Progenitor cell of endocrine pancreas (in vitro differentiated cells): Measurements from ENCODE around the gene CNNM3. TPM values are rescaled to one million over a fixed set of nuclear protein-coding genes. Genes with fewer than 3 reads are reported as not detected.

Experiments
- DNase-seq: peaks from one replicate; pipeline ENCODE4 v3.0.0; 2021; ENCODE audit warnings: low spot score; ENCODE audit not compliant: unreplicated experiment
- H3K27ac Mint-ChIP-seq: 2 replicates; pipeline ENCODE4 v1.8.0; 2021; ENCODE audit warnings: mild to moderate bottlenecking, moderate library complexity, mixed read lengths
- H3K27me3 Mint-ChIP-seq: 2 replicates; pipeline ENCODE4 v1.8.0; 2021; ENCODE audit warnings: mixed read lengths
- H3K36me3 Mint-ChIP-seq: 2 replicates; pipeline ENCODE4 v1.8.0; 2022; ENCODE audit warnings: mixed read lengths; ENCODE audit not compliant: insufficient read depth
- H3K4me1 Mint-ChIP-seq: 2 replicates; pipeline ENCODE4 v1.8.0; 2021; ENCODE audit warnings: low read depth, mixed read lengths
- H3K4me3 Mint-ChIP-seq: 2 replicates; pipeline ENCODE4 v1.8.0; 2021; ENCODE audit warnings: low read depth, mild to moderate bottlenecking, moderate library complexity, mixed read lengths
- H3K9me3 Mint-ChIP-seq: 2 replicates; pipeline ENCODE4 v1.8.0; 2021; ENCODE audit warnings: low read depth, mixed read lengths
- CTCF ChIP-seq: fragments of 200-600 bp; sonication (generic); IDR thresholded peaks from one replicate; pipeline ENCODE4 v1.5.0; 2021; ENCODE audit warnings: antibody characterized with exemption, mild to moderate bottlenecking; ENCODE audit not compliant: unreplicated experiment
- total RNA-seq: library from RNA; stranded (reverse); gene quantifications from 2 replicates; pipeline ENCODE4 v1.2.1, GENCODE V29; 2021

CNNM3 gene
- total RNA-seq, 1 donor from 2014 or later = 54.0 TPM

GRCh38 chr2:96874198-96874831 lies 58.2 kb downstream of the CNNM3 start:
- Mint-ChIP-seq H3K4me3 (no peak overlapping the region), H3K27ac (no peak overlapping the region), H3K9me3 (no peaks in the 10 kb centered on the region), H3K27me3 (peaks cover 22% of the 10 kb centered on the region), H3K36me3 (no peaks in the 10 kb centered on the region), H3K4me1 (peaks cover 10% of the 10 kb centered on the region)
- DNase-seq = no peak
- no peak for TF ChIP-seq CTCF

- no peak overlapping the region for H3K27ac Mint-ChIP-seq
- peaks cover 8% of the 10 kb centered on the region for H3K4me1 Mint-ChIP-seq
- DNase-seq = no peak
- H3K4me3 Mint-ChIP-seq = no peak overlapping the region
- H3K27me3 Mint-ChIP-seq = peaks cover 28% of the 10 kb centered on the region
- no peaks in the 10 kb centered on the region for H3K36me3 Mint-ChIP-seq
- TF ChIP-seq CTCF = no peak
- H3K9me3 Mint-ChIP-seq = no peaks in the 10 kb centered on the region
Observed at GRCh38 chr2:96875498-96876268, 59.6 kb downstream of the CNNM3 start.

- peaks cover 7% of the 10 kb centered on the region for H3K4me1 Mint-ChIP-seq
- no peak overlapping the region for H3K4me3 Mint-ChIP-seq
- no peak for DNase-seq
- no peak for TF ChIP-seq CTCF
- H3K27ac Mint-ChIP-seq = no peak overlapping the region
- no peaks in the 10 kb centered on the region for H3K9me3 Mint-ChIP-seq
- peaks cover 28% of the 10 kb centered on the region for H3K27me3 Mint-ChIP-seq
- H3K36me3 Mint-ChIP-seq = no peaks in the 10 kb centered on the region
Observed at GRCh38 chr2:96876269-96877041, 60.4 kb downstream of the CNNM3 start.

GRCh38 chr2:96877042-96877451 lies 61.0 kb downstream of the CNNM3 start:
- H3K27ac Mint-ChIP-seq = no peak overlapping the region
- peaks cover 7% of the 10 kb centered on the region for H3K4me1 Mint-ChIP-seq
- TF ChIP-seq CTCF = no peak
- peaks cover 32% of the 10 kb centered on the region for H3K27me3 Mint-ChIP-seq
- no peak overlapping the region for H3K4me3 Mint-ChIP-seq
- no peaks in the 10 kb centered on the region for H3K9me3 Mint-ChIP-seq
- DNase-seq = no peak
- H3K36me3 Mint-ChIP-seq = no peaks in the 10 kb centered on the region

- no peaks in the 10 kb centered on the region for H3K9me3 Mint-ChIP-seq
- no peak for DNase-seq
- TF ChIP-seq CTCF = no peak
- no peak overlapping the region for H3K4me3 Mint-ChIP-seq
- H3K4me1 Mint-ChIP-seq = peaks cover 7% of the 10 kb centered on the region
- no peak overlapping the region for H3K27ac Mint-ChIP-seq
- H3K36me3 Mint-ChIP-seq = no peaks in the 10 kb centered on the region
- peaks cover 35% of the 10 kb centered on the region for H3K27me3 Mint-ChIP-seq
Observed at GRCh38 chr2:96877631-96878092, 61.6 kb downstream of the CNNM3 start.
